AG08396 (cell line): Measurements from ENCODE around the gene MRPS27.
"Not testable (repeated sequence)": the region's sequence is repeated elsewhere in the genome, so short reads cannot be mapped to it uniquely, and the experiment has no call there.

Experiments used
- DNase-seq: peaks from one replicate; pipeline ENCODE4 v3.0.0; 2012; ENCODE audit warnings: low spot score, mixed read lengths

Gene MRPS27

GRCh38 chr5:72325566-72326305 is 5.7 kb upstream of the MRPS27 start:
- peak; percentile 34 for DNase-seq

- no peak for DNase-seq
These were observed 4.3 kb upstream of the MRPS27 start for GRCh38 chr5:72324189-72324825.

GRCh38 chr5:72319435-72319975 is 535 bp downstream of the MRPS27 start:
- not testable (repeated sequence) for DNase-seq

- peak; percentile 36 for DNase-seq
These were observed 5.4 kb downstream of the MRPS27 start for GRCh38 chr5:72314571-72315172.

- DNase-seq, result no peak
These were observed 6.9 kb downstream of the MRPS27 start for GRCh38 chr5:72313141-72313540.

- no peak for DNase-seq
These were observed 11.2 kb downstream of the MRPS27 start for GRCh38 chr5:72308853-72309191.

GRCh38 chr5:72307968-72308852 is 11.8 kb downstream of the MRPS27 start:
- DNase-seq, result peak; percentile 98

- DNase-seq, result no peak
These were observed 12.5 kb downstream of the MRPS27 start for GRCh38 chr5:72307573-72307967.

GRCh38 chr5:72305194-72306142 is 14.6 kb downstream of the MRPS27 start:
- no peak for DNase-seq

- DNase-seq, result no peak
These were observed 17.9 kb downstream of the MRPS27 start for GRCh38 chr5:72302171-72302570.

- no peak for DNase-seq
These were observed 18.5 kb downstream of the MRPS27 start for GRCh38 chr5:72301557-72301956.

- no peak for DNase-seq
These were observed 19.3 kb downstream of the MRPS27 start for GRCh38 chr5:72300590-72301339.

- DNase-seq, result no peak
These were observed 21.3 kb downstream of the MRPS27 start for GRCh38 chr5:72298711-72299110.

- DNase-seq, result not testable (repeated sequence)
These were observed 21.9 kb downstream of the MRPS27 start for GRCh38 chr5:72298136-72298535.

GRCh38 chr5:72296256-72296655 is 23.8 kb downstream of the MRPS27 start:
- no peak for DNase-seq

GRCh38 chr5:72295539-72295938 is 24.5 kb downstream of the MRPS27 start:
- DNase-seq, result no peak

- DNase-seq, result no peak
These were observed 25.6 kb downstream of the MRPS27 start for GRCh38 chr5:72294473-72294872.

GRCh38 chr5:72293495-72294055 is 26.5 kb downstream of the MRPS27 start:
- DNase-seq, result no peak

- no peak for DNase-seq
These were observed 27.6 kb downstream of the MRPS27 start for GRCh38 chr5:72292411-72292810.

GRCh38 chr5:72291601-72292000 is 28.4 kb downstream of the MRPS27 start:
- DNase-seq, result no peak
